Measurements from ENCODE around the gene SLC1A7. TPM values are rescaled to one million over a fixed set of nuclear protein-coding genes. Genes with fewer than 3 reads are reported as not detected.

The SLC1A7 gene
- polyA plus RNA-seq, 2 of the 4 experiments (the other 2 are of a cell fraction) = 0.04 to 0.12 TPM

DNA sequence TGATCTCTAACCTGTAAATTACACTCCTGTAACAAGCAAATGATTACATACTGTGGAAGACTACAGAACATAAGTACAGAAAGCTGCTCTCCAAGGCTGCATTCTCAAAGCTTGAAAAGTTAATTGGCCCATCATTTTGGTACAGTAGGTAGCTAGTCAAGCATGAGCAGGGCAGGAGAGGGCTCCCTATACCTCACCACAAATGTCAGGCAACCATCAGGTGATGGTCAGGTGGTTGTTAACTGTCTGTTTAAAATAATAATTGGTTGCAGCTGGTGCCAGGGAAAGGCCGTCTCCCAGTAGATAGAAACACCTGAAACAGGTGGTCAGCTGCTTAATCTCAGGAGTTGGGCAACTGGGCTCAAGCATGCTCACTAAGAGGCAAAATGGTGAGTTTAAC is 13.1 kb upstream of the SLC1A7 start:
- DNase-seq (ENCODE audit: low read depth in 1 of 2, low spot score in 1 of 2) (no peak), FAIRE-seq (no peak), ATAC-seq (no peak)
- no peaks in the 10 kb centered on the region for H3K9me3 ChIP-seq
- ChIA-PET POLR2A (no interaction called here), CTCF (interaction anchor here (1.0 to 1.1 kb wide), 3 partner anchors 9 to 234 kb away, joined by 3 read pairs; partner anchors contain the start of gene ECHDC2)
- H3K4me2 ChIP-seq = no peak overlapping the region
- no peak overlapping the region for H3K4me3 ChIP-seq
- TF ChIP-seq CHD4 (IDR thresholded peaks at IDR 0.05; ENCODE audit: borderline replicate concordance) (no peak), HDAC2 (IDR thresholded peaks at IDR 0.05) (no peak), RAD21 (conservative IDR thresholded peaks at IDR 0.05 in 1 of 2, IDR thresholded peaks at IDR 0.05 in 1 of 2) (no peak), EP300 (IDR thresholded peaks at IDR 0.05) (no peak)
- TF ChIP-seq, protein P1, sequence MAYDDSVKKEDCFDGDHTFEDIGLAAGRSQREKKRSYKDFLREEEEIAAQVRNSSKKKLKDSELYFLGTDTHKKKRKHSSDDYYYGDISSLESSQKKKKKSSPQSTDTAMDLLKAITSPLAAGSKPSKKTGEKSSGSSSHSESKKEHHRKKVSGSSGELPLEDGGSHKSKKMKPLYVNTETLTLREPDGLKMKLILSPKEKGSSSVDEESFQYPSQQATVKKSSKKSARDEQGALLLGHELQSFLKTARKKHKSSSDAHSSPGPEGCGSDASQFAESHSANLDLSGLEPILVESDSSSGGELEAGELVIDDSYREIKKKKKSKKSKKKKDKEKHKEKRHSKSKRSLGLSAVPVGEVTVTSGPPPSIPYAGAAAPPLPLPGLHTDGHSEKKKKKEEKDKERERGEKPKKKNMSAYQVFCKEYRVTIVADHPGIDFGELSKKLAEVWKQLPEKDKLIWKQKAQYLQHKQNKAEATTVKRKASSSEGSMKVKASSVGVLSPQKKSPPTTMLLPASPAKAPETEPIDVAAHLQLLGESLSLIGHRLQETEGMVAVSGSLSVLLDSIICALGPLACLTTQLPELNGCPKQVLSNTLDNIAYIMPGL (CRISPR knock-in tag; IDR thresholded peaks at IDR 0.05; ENCODE audit: borderline replicate concordance) = no peak
- TF ChIP-seq, protein P2, sequence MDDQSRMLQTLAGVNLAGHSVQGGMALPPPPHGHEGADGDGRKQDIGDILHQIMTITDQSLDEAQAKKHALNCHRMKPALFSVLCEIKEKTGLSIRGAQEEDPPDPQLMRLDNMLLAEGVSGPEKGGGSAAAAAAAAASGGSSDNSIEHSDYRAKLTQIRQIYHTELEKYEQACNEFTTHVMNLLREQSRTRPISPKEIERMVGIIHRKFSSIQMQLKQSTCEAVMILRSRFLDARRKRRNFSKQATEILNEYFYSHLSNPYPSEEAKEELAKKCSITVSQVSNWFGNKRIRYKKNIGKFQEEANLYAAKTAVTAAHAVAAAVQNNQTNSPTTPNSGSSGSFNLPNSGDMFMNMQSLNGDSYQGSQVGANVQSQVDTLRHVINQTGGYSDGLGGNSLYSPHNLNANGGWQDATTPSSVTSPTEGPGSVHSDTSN (IDR thresholded peaks at IDR 0.05) = no peak
- no peak overlapping the region for H3K27ac ChIP-seq
- WGBS (ENCODE audit: missing lambda C conversion rate) = 100% methylated on average over 1 of the region's 1 CpG
- H3K4me1 ChIP-seq = peaks cover 8% of the 10 kb centered on the region; the same call in 1 of the 3 replicates

DNA sequence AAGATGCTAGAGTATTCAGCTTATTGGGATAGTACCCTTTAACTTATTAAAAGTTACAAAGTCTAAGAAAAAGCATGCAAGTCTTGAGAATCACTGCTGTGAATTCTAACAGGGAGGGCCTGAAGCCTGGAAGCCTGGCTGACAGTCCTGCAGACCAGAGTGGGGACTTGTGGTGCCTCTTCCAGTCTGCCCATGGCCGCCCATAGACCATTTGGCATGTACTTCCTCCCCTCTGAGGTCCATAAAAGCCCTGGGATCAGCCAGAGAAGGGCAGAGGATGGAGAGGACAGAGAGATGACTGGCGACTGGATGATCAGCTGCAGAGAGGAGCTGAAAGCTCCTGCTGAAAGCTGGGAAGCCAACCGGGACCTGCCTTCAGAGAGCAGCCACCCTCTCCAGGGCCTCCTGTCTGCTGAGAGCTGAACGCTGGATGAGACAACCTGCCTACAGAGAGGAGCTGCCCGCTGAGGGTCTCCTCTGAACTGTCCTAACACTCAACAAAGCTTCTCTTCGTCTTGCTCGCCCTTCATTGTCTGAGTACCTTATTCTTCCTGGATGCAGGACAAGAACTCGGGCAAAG is 12.5 kb upstream of the SLC1A7 start:
- H3K4me1 ChIP-seq = peaks cover 8% of the 10 kb centered on the region; the same call in 1 of the 3 replicates
- H3K9me3 ChIP-seq = no peaks in the 10 kb centered on the region
- H3K4me3 ChIP-seq = no peak overlapping the region
- H3K4me2 ChIP-seq = no peak overlapping the region
- ChIA-PET CTCF (interaction anchor here (0.7 to 1.1 kb wide), 3 partner anchors 25 to 234 kb away, joined by 3 read pairs; partner anchors contain the start of gene ECHDC2), POLR2A (no interaction called here)
- DNase-seq (ENCODE audit: low read depth in 1 of 2, low spot score in 1 of 2) (no peak), ATAC-seq (no peak; a peak in 1 of 6 replicates), FAIRE-seq (no peak)
- 77% methylated on average over 6 of the region's 8 CpGs for WGBS (ENCODE audit: missing lambda C conversion rate)
- TF ChIP-seq RARB (CRISPR knock-in tag; IDR thresholded peaks at IDR 0.05) (no peak), FOXS1 (CRISPR knock-in tag; IDR thresholded peaks at IDR 0.05) (no peak), HOXB13 (CRISPR knock-in tag; IDR thresholded peaks at IDR 0.05; ENCODE audit: low read depth) (no peak), FOSL2 (IDR thresholded peaks at IDR 0.05) (no peak), FOSL2 (CRISPR knock-in tag; IDR thresholded peaks at IDR 0.05) (no peak), ZSCAN20 (CRISPR knock-in tag; IDR thresholded peaks at IDR 0.05) (no peak), RCOR1 (IDR thresholded peaks at IDR 0.05; ENCODE audit: low read depth, low read length) (no peak), RNF2 (IDR thresholded peaks at IDR 0.05; ENCODE audit: borderline replicate concordance, low read depth) (no peak), SMC3 (IDR thresholded peaks at IDR 0.05) (no peak), NR3C1 (IDR thresholded peaks at IDR 0.05) (no peak), POLR2A (IDR thresholded peaks at IDR 0.05; ENCODE audit: low read length) (no peak), TP53 (CRISPR knock-in tag; IDR thresholded peaks at IDR 0.05) (no peak), FOSB (CRISPR knock-in tag; IDR thresholded peaks at IDR 0.05) (no peak), JUN (IDR thresholded peaks at IDR 0.05) (no peak), HOXA7 (CRISPR knock-in tag; IDR thresholded peaks at IDR 0.05) (no peak)
- TF ChIP-seq, protein P3, sequence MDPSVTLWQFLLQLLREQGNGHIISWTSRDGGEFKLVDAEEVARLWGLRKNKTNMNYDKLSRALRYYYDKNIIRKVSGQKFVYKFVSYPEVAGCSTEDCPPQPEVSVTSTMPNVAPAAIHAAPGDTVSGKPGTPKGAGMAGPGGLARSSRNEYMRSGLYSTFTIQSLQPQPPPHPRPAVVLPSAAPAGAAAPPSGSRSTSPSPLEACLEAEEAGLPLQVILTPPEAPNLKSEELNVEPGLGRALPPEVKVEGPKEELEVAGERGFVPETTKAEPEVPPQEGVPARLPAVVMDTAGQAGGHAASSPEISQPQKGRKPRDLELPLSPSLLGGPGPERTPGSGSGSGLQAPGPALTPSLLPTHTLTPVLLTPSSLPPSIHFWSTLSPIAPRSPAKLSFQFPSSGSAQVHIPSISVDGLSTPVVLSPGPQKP (IDR thresholded peaks at IDR 0.05; ENCODE audit: low read depth, low read length) = no peak
- TF ChIP-seq, protein P4, sequence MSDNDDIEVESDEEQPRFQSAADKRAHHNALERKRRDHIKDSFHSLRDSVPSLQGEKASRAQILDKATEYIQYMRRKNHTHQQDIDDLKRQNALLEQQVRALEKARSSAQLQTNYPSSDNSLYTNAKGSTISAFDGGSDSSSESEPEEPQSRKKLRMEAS (IDR thresholded peaks at IDR 0.05) = no peak
- TF ChIP-seq, protein P5, sequence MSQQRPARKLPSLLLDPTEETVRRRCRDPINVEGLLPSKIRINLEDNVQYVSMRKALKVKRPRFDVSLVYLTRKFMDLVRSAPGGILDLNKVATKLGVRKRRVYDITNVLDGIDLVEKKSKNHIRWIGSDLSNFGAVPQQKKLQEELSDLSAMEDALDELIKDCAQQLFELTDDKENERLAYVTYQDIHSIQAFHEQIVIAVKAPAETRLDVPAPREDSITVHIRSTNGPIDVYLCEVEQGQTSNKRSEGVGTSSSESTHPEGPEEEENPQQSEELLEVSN (IDR thresholded peaks at IDR 0.05; ENCODE audit: borderline replicate concordance, low read depth) = no peak
- TF ChIP-seq, protein P6, sequence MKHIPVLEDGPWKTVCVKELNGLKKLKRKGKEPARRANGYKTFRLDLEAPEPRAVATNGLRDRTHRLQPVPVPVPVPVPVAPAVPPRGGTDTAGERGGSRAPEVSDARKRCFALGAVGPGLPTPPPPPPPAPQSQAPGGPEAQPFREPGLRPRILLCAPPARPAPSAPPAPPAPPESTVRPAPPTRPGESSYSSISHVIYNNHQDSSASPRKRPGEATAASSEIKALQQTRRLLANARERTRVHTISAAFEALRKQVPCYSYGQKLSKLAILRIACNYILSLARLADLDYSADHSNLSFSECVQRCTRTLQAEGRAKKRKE (CRISPR knock-in tag; IDR thresholded peaks at IDR 0.05; ENCODE audit: low read depth) = no peak
- H3K27ac ChIP-seq = peak overlapping the region in 1 of 2 experiments; percentile 39; a peak in 1 of 6 replicates

Data from A549 (cell line).